ENCODE measurements around the gene GEMIN8.

The GEMIN8 gene

DNA sequence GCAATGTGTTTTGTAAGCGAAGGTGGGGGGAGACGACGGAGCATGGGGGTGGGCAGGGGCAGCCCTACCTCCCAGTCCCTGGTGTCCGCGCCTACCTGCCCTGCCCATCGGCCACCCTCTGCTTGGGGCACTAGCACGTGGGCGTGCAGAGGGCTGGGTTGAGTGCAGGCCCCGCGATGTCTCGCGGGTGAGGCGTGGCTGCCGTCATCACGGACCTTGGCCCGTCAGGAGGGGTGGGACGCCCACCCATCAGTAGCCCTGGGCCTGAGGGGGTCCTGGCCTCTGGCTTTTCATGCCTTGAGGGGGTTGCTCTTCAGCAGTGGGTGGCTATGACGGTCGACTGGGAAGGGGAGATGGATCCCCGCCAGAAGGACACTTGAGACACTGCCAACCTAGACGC is 36.1 kb upstream of the GEMIN8 start:
- H4K8ac ChIP-seq (ENCODE audit: low read length) = no peak overlapping the region
- H4K91ac ChIP-seq (ENCODE audit: low read length) = no peak overlapping the region
- DNase-seq = no peak
- no peak overlapping the region for H3K4me2 ChIP-seq (ENCODE audit: low read length, poor library complexity, severe bottlenecking)
- no peak overlapping the region for H3K27ac ChIP-seq (ENCODE audit: low read length, poor library complexity, severe bottlenecking)
- H3K23ac ChIP-seq (ENCODE audit: low read length in 2 of 2) = no peak overlapping the region
- no peak overlapping the region for H2BK15ac ChIP-seq (ENCODE audit: low read depth, poor library complexity, severe bottlenecking)
- no peaks in the 10 kb centered on the region for H3K36me3 ChIP-seq (ENCODE audit: control insufficient read depth in 1 of 2, insufficient read depth in 2 of 2, low read depth in 1 of 2, low read length in 2 of 2)
- 97% methylated on average over 17 of the region's 21 CpGs for WGBS
- peak overlapping the region in 1 of 2 experiments; percentile 67 for H3K18ac ChIP-seq (ENCODE audit: low read depth in 1 of 2, low read length in 2 of 2)
- H3K14ac ChIP-seq (ENCODE audit: low read length in 2 of 2) = no peak overlapping the region
- H2AFZ ChIP-seq (ENCODE audit: low read depth, low read length) = no peak overlapping the region
- H3K4me1 ChIP-seq (ENCODE audit: control insufficient read depth, insufficient read depth, low read depth, low read length) = no peaks in the 10 kb centered on the region
- H2BK5ac ChIP-seq (ENCODE audit: low read depth, low read length, poor library complexity, severe bottlenecking) = no peak overlapping the region
- H2BK120ac ChIP-seq (ENCODE audit: low read depth, low read length) = no peak overlapping the region
- no peak overlapping the region for H2AK5ac ChIP-seq (ENCODE audit: low read length, severe bottlenecking)
- H3K4ac ChIP-seq (ENCODE audit: low read depth in 1 of 2, low read length in 2 of 2) = no peak overlapping the region
- H3K4me3 ChIP-seq (ENCODE audit: insufficient read depth in 1 of 2, low read depth in 1 of 2, low read length in 2 of 2) = no peak overlapping the region
- H3K9me3 ChIP-seq (ENCODE audit: control insufficient read depth, low read length) = no peaks in the 10 kb centered on the region
- no peak overlapping the region for H2BK12ac ChIP-seq (ENCODE audit: low read length in 2 of 2)
- H3K79me1 ChIP-seq (replicated peaks; ENCODE audit: low read length, poor library complexity, severe bottlenecking) = no peaks in the 10 kb centered on the region
- H3K27me3 ChIP-seq (ENCODE audit: control insufficient read depth in 1 of 2, insufficient read depth in 1 of 2, low read length in 2 of 2) = peaks cover 0 to 41% of the 10 kb centered on the region in 2 experiments
- no peak overlapping the region for H3K9ac ChIP-seq (ENCODE audit: low read length)

- H3K9me3 ChIP-seq (ENCODE audit: control insufficient read depth, low read length) = no peaks in the 10 kb centered on the region
- H2BK15ac ChIP-seq (ENCODE audit: low read depth, poor library complexity, severe bottlenecking) = peak overlapping the region; percentile 62
- H3K4me2 ChIP-seq (ENCODE audit: low read length, poor library complexity, severe bottlenecking) = no peak overlapping the region
- no peak overlapping the region for H3K27ac ChIP-seq (ENCODE audit: low read length, poor library complexity, severe bottlenecking)
- no peak overlapping the region for H4K8ac ChIP-seq (ENCODE audit: low read length)
- H3K4ac ChIP-seq (ENCODE audit: low read depth in 1 of 2, low read length in 2 of 2) = no peak overlapping the region
- H2BK5ac ChIP-seq (ENCODE audit: low read depth, low read length, poor library complexity, severe bottlenecking) = no peak overlapping the region
- peaks cover 0 to 39% of the 10 kb centered on the region in 2 experiments for H3K27me3 ChIP-seq (ENCODE audit: control insufficient read depth in 1 of 2, insufficient read depth in 1 of 2, low read length in 2 of 2)
- no peak overlapping the region for H3K14ac ChIP-seq (ENCODE audit: low read length in 2 of 2)
- H3K4me1 ChIP-seq (ENCODE audit: control insufficient read depth, insufficient read depth, low read depth, low read length) = no peaks in the 10 kb centered on the region
- H2AK5ac ChIP-seq (ENCODE audit: low read length, severe bottlenecking) = no peak overlapping the region
- no peaks in the 10 kb centered on the region for H3K36me3 ChIP-seq (ENCODE audit: control insufficient read depth in 1 of 2, insufficient read depth in 2 of 2, low read depth in 1 of 2, low read length in 2 of 2)
- H3K79me1 ChIP-seq (replicated peaks; ENCODE audit: low read length, poor library complexity, severe bottlenecking) = no peaks in the 10 kb centered on the region
- H3K4me3 ChIP-seq (ENCODE audit: insufficient read depth in 1 of 2, low read depth in 1 of 2, low read length in 2 of 2) = no peak overlapping the region
- no peak overlapping the region for H3K23ac ChIP-seq (ENCODE audit: low read length in 2 of 2)
- H2AFZ ChIP-seq (ENCODE audit: low read depth, low read length) = no peak overlapping the region
- H4K91ac ChIP-seq (ENCODE audit: low read length) = no peak overlapping the region
- 18% methylated on average over 17 of the region's 19 CpGs for WGBS
- peak overlapping the region in 1 of 2 experiments; percentile 29 for H2BK12ac ChIP-seq (ENCODE audit: low read length in 2 of 2)
- no peak overlapping the region for H2BK120ac ChIP-seq (ENCODE audit: low read depth, low read length)
- peak overlapping the region; percentile 23 to 67 for H3K18ac ChIP-seq (ENCODE audit: low read depth in 1 of 2, low read length in 2 of 2)
- H3K9ac ChIP-seq (ENCODE audit: low read length) = no peak overlapping the region
- peak; percentile 79 for DNase-seq
These were observed 35.1 kb upstream of the GEMIN8 start for GRCh38 chrX:14064626-14065432.

- no peak overlapping the region for H3K14ac ChIP-seq (ENCODE audit: low read length in 2 of 2)
- H2BK5ac ChIP-seq (ENCODE audit: low read depth, low read length, poor library complexity, severe bottlenecking) = no peak overlapping the region
- DNase-seq = no peak
- H3K4me3 ChIP-seq (ENCODE audit: insufficient read depth in 1 of 2, low read depth in 1 of 2, low read length in 2 of 2) = no peak overlapping the region
- no peak overlapping the region for H3K4me2 ChIP-seq (ENCODE audit: low read length, poor library complexity, severe bottlenecking)
- no CpG with 5 or more reads among the region's 1 CpG for WGBS
- no peaks in the 10 kb centered on the region for H3K9me3 ChIP-seq (ENCODE audit: control insufficient read depth, low read length)
- H3K9ac ChIP-seq (ENCODE audit: low read length) = no peak overlapping the region
- H3K36me3 ChIP-seq (ENCODE audit: control insufficient read depth in 1 of 2, insufficient read depth in 2 of 2, low read depth in 1 of 2, low read length in 2 of 2) = no peaks in the 10 kb centered on the region
- H3K23ac ChIP-seq (ENCODE audit: low read length in 2 of 2) = no peak overlapping the region
- no peaks in the 10 kb centered on the region for H3K79me1 ChIP-seq (replicated peaks; ENCODE audit: low read length, poor library complexity, severe bottlenecking)
- no peak overlapping the region for H3K18ac ChIP-seq (ENCODE audit: low read depth in 1 of 2, low read length in 2 of 2)
- H2AK5ac ChIP-seq (ENCODE audit: low read length, severe bottlenecking) = no peak overlapping the region
- H2BK120ac ChIP-seq (ENCODE audit: low read depth, low read length) = no peak overlapping the region
- H3K27ac ChIP-seq (ENCODE audit: low read length, poor library complexity, severe bottlenecking) = no peak overlapping the region
- H2AFZ ChIP-seq (ENCODE audit: low read depth, low read length) = no peak overlapping the region
- peaks cover 0 to 48% of the 10 kb centered on the region in 2 experiments for H3K27me3 ChIP-seq (ENCODE audit: control insufficient read depth in 1 of 2, insufficient read depth in 1 of 2, low read length in 2 of 2)
- no peak overlapping the region for H3K4ac ChIP-seq (ENCODE audit: low read depth in 1 of 2, low read length in 2 of 2)
- no peak overlapping the region for H2BK15ac ChIP-seq (ENCODE audit: low read depth, poor library complexity, severe bottlenecking)
- no peaks in the 10 kb centered on the region for H3K4me1 ChIP-seq (ENCODE audit: control insufficient read depth, insufficient read depth, low read depth, low read length)
- no peak overlapping the region for H4K8ac ChIP-seq (ENCODE audit: low read length)
- H2BK12ac ChIP-seq (ENCODE audit: low read length in 2 of 2) = no peak overlapping the region
- H4K91ac ChIP-seq (ENCODE audit: low read length) = no peak overlapping the region
These were observed 32.8 kb upstream of the GEMIN8 start for GRCh38 chrX:14062524-14062923.

DNA sequence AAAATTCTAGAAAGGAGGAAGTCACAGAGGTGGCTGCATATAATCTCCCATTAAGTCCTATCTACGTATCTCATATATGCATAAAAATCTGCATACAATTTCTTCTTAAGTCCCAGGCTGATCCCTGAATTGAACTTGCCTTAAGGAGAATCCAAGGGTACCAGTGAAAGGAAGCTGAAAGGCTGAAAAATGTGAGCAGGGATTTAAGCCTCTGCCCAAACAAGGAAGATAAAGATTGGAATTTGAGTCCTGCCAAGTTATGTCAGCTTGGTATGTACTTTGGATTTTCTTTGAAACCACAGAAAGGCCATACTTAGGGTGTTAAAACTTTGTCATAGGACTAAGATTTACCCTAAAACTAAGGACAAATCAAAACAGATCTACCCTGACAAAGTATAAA is 26.5 kb upstream of the GEMIN8 start:
- Histone ChIP-seq H3K14ac (ENCODE audit: low read length in 2 of 2) (no peak overlapping the region), H3K4me3 (ENCODE audit: insufficient read depth in 1 of 2, low read depth in 1 of 2, low read length in 2 of 2) (no peak overlapping the region), H3K4ac (ENCODE audit: low read depth in 1 of 2, low read length in 2 of 2) (no peak overlapping the region), H3K4me2 (ENCODE audit: low read length, poor library complexity, severe bottlenecking) (no peak overlapping the region), H2BK120ac (ENCODE audit: low read depth, low read length) (no peak overlapping the region), H3K18ac (ENCODE audit: low read depth in 1 of 2, low read length in 2 of 2) (no peak overlapping the region), H2BK5ac (ENCODE audit: low read depth, low read length, poor library complexity, severe bottlenecking) (no peak overlapping the region), H3K9me3 (ENCODE audit: control insufficient read depth, low read length) (no peaks in the 10 kb centered on the region), H3K27ac (ENCODE audit: low read length, poor library complexity, severe bottlenecking) (no peak overlapping the region), H2AK5ac (ENCODE audit: low read length, severe bottlenecking) (no peak overlapping the region), H3K23ac (ENCODE audit: low read length in 2 of 2) (no peak overlapping the region), H3K27me3 (ENCODE audit: control insufficient read depth in 1 of 2, insufficient read depth in 1 of 2, low read length in 2 of 2) (peaks cover 0 to 48% of the 10 kb centered on the region in 2 experiments), H3K4me1 (ENCODE audit: control insufficient read depth, insufficient read depth, low read depth, low read length) (no peaks in the 10 kb centered on the region), H2BK12ac (ENCODE audit: low read length in 2 of 2) (no peak overlapping the region), H3K36me3 (ENCODE audit: control insufficient read depth in 1 of 2, insufficient read depth in 2 of 2, low read depth in 1 of 2, low read length in 2 of 2) (no peaks in the 10 kb centered on the region), H2BK15ac (ENCODE audit: low read depth, poor library complexity, severe bottlenecking) (no peak overlapping the region), H3K79me1 (replicated peaks; ENCODE audit: low read length, poor library complexity, severe bottlenecking) (no peaks in the 10 kb centered on the region), H2AFZ (ENCODE audit: low read depth, low read length) (no peak overlapping the region), H3K9ac (ENCODE audit: low read length) (no peak overlapping the region), H4K91ac (ENCODE audit: low read length) (no peak overlapping the region), H4K8ac (ENCODE audit: low read length) (no peak overlapping the region)
- no CpG with 5 or more reads among the region's 1 CpG for WGBS
- no peak for DNase-seq
